GM12873 (cell line): Measurements from ENCODE around the gene MLKL.

Experiments
- CTCF ChIP-seq: IDR thresholded peaks from 2 replicates; pipeline ENCODE4 v1.5.1; 2012; ENCODE audit warnings: low read depth, mild to moderate bottlenecking, moderate library complexity, low read length, control low read depth; ENCODE audit not compliant: insufficient read depth; ENCODE audit errors: missing control alignments

The MLKL gene

GRCh38 chr16:74738113-74738541, 37.5 kb upstream of the MLKL start:
- TF ChIP-seq CTCF, result no peak

- TF ChIP-seq CTCF, result no peak
Measured at GRCh38 chr16:74737521-74737920, 36.9 kb upstream of the MLKL start.

- no peak for TF ChIP-seq CTCF
Measured at GRCh38 chr16:74736531-74737157, 36.0 kb upstream of the MLKL start.

GRCh38 chr16:74735554-74735953, 34.9 kb upstream of the MLKL start:
- TF ChIP-seq CTCF, result no peak

- TF ChIP-seq CTCF, result no peak
Measured at GRCh38 chr16:74735162-74735452, 34.4 kb upstream of the MLKL start.

GRCh38 chr16:74734361-74735161, 33.9 kb upstream of the MLKL start:
- TF ChIP-seq CTCF, result no peak

- TF ChIP-seq CTCF, result no peak
Measured at GRCh38 chr16:74732707-74733350, 32.2 kb upstream of the MLKL start.
